Tibial nerve (tissue), 4 donors: Measurements from ENCODE around the gene SHROOM2. TPM values are rescaled to one million over a fixed set of nuclear protein-coding genes. Genes with fewer than 3 reads are reported as not detected.

Experiments used
- DNase-seq, 2 donors: peaks; one replicate each; pipeline ENCODE4 v3.0.0-alpha.2; 2019; ENCODE audit warnings: low spot score in 2 of 2
- H3K27ac ChIP-seq, 4 donors: fragments of 200-600 bp; sonication (generic) in 3 of 4; one replicate each; pipeline ENCODE4 v1.5.1; 2017 to 2019; ENCODE audit warnings: mild to moderate bottlenecking in 1 of 4
- H3K27me3 ChIP-seq, 2 donors: fragments of 200-600 bp; sonication (generic) in 1 of 2; one replicate each; pipeline versions ENCODE4 v1.5.1 to v1.6.0; 2017 to 2019
- H3K36me3 ChIP-seq, 3 donors: fragments of 200-600 bp; sonication (generic); one replicate each; pipeline ENCODE4 v1.5.1; 2018 to 2019
- H3K4me1 ChIP-seq, 4 donors: fragments of 200-600 bp; sonication (generic) in 3 of 4; one replicate each; pipeline ENCODE4 v1.5.1; 2017 to 2019
- H3K4me3 ChIP-seq, 4 donors: fragments of 200-600 bp; sonication (generic) in 3 of 4; one replicate each; pipeline ENCODE4 v1.5.1; 2017 to 2019; ENCODE audit warnings: mild to moderate bottlenecking in 1 of 4, moderate library complexity in 1 of 4
- H3K9me3 ChIP-seq, 4 donors: fragments of 200-600 bp; sonication (generic) in 3 of 4; one replicate each; pipeline ENCODE4 v1.5.1; 2017 to 2019
- CTCF ChIP-seq, 5 experiments: fragments of 200-600 bp in 3 of 5; fragments of 450-650 bp in 2 of 5; sonication (generic) in 3 of 5; IDR thresholded peaks; one replicate each; pipeline ENCODE4 v1.5.1; 2016 to 2019; ENCODE audit warnings: antibody characterized with exemption in 5 of 5, mild to moderate bottlenecking in 3 of 5, moderate library complexity in 2 of 5
- EP300 ChIP-seq, 2 donors: sonication (generic); formaldehyde crosslinking; IDR thresholded peaks; one replicate each; pipeline ENCODE4 v1.6.1; 2017; ENCODE audit warnings: antibody characterized with exemption in 2 of 2, mild to moderate bottlenecking in 1 of 2
- POLR2A ChIP-seq, 2 donors: fragments of 450-650 bp; IDR thresholded peaks; one replicate each; pipeline ENCODE4 v1.6.1; 2017; ENCODE audit warnings: antibody characterized with exemption in 2 of 2, mild to moderate bottlenecking in 2 of 2, moderate library complexity in 2 of 2
- WGBS, 2 donors: methylation state at CpG; one replicate each; pipeline ENCODE4 v1.1.5; 2018; 5-methylcytosine and 5-hydroxymethylcytosine counted together
- total RNA-seq, 4 donors: library from RNA; depleted of rRNA; stranded (reverse); fragments of >200 nt; gene quantifications; one replicate each; pipeline ENCODE4 v1.1.0, GENCODE V29; 2016

SHROOM2 gene
- total RNA-seq, 4 donors from 2014 or later = 2.7 to 5.0 (median 3.6) TPM

- no peaks in the 10 kb centered on the region for H3K27me3 ChIP-seq
- TF ChIP-seq POLR2A (IDR thresholded peaks at IDR 0.05) = no peak
- TF ChIP-seq CTCF (IDR thresholded peaks at IDR 0.05) = no peak
- no peak for TF ChIP-seq EP300 (IDR thresholded peaks at IDR 0.05)
- 52 to 61% methylated on average over 6 of the region's 6 CpGs for WGBS, 2 donors
- no peak for DNase-seq
- no peaks in the 10 kb centered on the region for H3K9me3 ChIP-seq
- H3K4me3 ChIP-seq = no peak overlapping the region
- no peaks in the 10 kb centered on the region for H3K36me3 ChIP-seq
- H3K4me1 ChIP-seq = no peaks in the 10 kb centered on the region
- H3K27ac ChIP-seq = no peak overlapping the region
Observed at GRCh38 chrX:9825129-9825790, 39.0 kb downstream of the SHROOM2 start.

- DNase-seq = no peak
- Histone ChIP-seq H3K9me3 (no peaks in the 10 kb centered on the region), H3K27me3 (no peaks in the 10 kb centered on the region), H3K4me3 (no peak overlapping the region), H3K4me1 (no peaks in the 10 kb centered on the region), H3K36me3 (no peaks in the 10 kb centered on the region), H3K27ac (no peak overlapping the region)
- 92 to 100% methylated on average over 4 to 8 of the region's 8 CpGs for WGBS, 2 donors
- TF ChIP-seq EP300 (IDR thresholded peaks at IDR 0.05) (no peak), CTCF (IDR thresholded peaks at IDR 0.05) (no peak)
Observed at GRCh38 chrX:9825966-9826365, 39.7 kb downstream of the SHROOM2 start.

GRCh38 chrX:9829308-9830267 lies 43.4 kb downstream of the SHROOM2 start:
- no peak for DNase-seq
- Histone ChIP-seq H3K4me1 (no peaks in the 10 kb centered on the region), H3K27ac (no peak overlapping the region), H3K36me3 (no peaks in the 10 kb centered on the region), H3K27me3 (no peaks in the 10 kb centered on the region), H3K4me3 (no peak overlapping the region), H3K9me3 (no peaks in the 10 kb centered on the region)
- 89 to 94% methylated on average over 12 to 14 of the region's 14 CpGs for WGBS, 2 donors
- TF ChIP-seq POLR2A (IDR thresholded peaks at IDR 0.05) (no peak), EP300 (IDR thresholded peaks at IDR 0.05) (no peak), CTCF (IDR thresholded peaks at IDR 0.05) (no peak)

GRCh38 chrX:9832811-9833210 lies 46.6 kb downstream of the SHROOM2 start:
- no peaks in the 10 kb centered on the region for H3K9me3 ChIP-seq
- no peak for DNase-seq
- no peaks in the 10 kb centered on the region for H3K36me3 ChIP-seq
- H3K27me3 ChIP-seq = no peaks in the 10 kb centered on the region
- no peaks in the 10 kb centered on the region for H3K4me1 ChIP-seq
- no peak overlapping the region for H3K4me3 ChIP-seq
- H3K27ac ChIP-seq = no peak overlapping the region
- 48 to 61% methylated on average over 6 of the region's 6 CpGs for WGBS, 2 donors
- TF ChIP-seq POLR2A (IDR thresholded peaks at IDR 0.05) = no peak
- no peak for TF ChIP-seq CTCF (IDR thresholded peaks at IDR 0.05)
- no peak for TF ChIP-seq EP300 (IDR thresholded peaks at IDR 0.05)
